DMS53 (cell line): Measurements from ENCODE around the gene SLC35F3.
"Not testable (repeated sequence)": the region's sequence is repeated elsewhere in the genome, so short reads cannot be mapped to it uniquely, and the experiment has no call there.

Experiments used
- DNase-seq: peaks from one replicate; lab custom pipeline; 2025; lab: John Stamatoyannopoulos, UW

SLC35F3 gene

DNA sequence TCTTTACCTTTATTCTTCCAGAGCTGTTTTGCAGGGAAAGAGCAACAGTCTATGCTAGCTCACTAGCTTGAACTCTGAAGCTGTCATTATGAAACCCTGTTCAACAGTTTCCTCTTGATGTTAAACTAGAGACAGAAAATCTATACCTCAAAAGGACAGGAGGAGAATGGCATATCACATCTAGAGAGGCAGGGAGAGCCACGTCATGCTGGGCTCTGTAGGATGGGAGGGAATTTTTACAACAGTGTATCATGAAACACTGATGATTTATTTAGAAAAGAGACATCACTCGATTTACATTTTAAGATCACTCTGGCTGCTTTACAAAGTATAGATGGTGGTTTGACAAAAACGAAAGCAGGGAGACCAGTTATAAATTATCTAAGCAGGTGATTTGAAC, 243.9 kb downstream of the SLC35F3 start:
- DNase-seq, result no peak

DNA sequence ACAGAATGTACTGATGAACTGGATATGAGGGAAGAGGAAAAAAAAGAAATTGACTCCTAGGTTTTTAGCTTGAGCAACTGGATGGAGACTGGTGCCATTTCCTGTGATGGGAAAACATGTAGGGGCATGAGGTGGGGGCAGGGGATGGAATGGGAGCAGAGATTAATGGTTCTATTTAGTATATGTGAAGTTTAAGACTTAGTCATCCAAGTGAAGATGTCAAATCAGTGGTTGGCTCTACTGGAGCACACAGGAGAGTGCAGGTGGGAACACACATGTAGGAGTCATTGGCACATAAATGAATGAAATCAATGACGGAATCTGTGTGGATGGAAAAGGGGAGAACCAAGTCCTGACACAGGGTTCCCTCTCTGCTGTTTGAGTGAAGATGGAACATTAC, 244.3 kb downstream of the SLC35F3 start:
- no peak for DNase-seq

- DNase-seq, result no peak
These were observed 244.7 kb downstream of the SLC35F3 start for GRCh38 chr1:234149217-234149616.

DNA sequence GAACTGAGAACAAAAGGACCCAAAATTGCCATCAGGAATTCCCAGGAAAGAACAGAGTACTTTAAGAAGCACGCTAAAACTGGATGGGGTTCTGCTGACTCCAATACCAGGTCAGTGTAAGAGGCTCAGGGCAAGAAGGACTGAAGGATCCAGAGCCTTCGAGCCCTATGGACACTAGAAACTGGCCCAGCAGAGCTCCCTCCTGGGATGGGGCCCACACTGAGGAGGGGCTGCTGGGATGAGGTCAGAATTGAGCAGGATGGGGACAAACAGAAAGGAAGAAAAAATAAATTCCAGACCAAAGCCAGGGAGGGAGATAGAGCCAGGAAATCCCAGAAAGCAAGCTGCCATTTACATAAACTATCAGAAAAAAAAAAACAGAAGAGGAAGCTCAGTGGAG, 246.4 kb downstream of the SLC35F3 start:
- DNase-seq, result no peak

DNA sequence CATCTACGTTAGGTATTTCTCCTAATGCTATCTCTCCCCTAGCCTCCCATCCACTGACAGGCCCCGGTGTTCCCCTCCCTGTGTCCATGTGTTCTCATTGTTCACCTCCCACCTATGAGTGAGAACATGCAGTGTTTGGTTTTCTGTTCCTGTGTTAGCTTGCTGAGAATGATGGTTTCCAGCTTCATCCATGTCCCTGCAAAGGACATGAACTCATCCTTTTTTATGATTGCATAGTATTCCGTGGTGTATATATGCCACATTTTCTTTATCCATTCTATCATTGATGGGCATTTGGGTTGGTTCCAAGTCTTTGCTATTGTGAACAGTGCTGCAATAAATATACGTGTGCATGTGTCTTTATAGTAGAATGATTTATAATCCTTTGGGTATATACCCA, 247.9 kb downstream of the SLC35F3 start:
- not testable (repeated sequence) for DNase-seq

- peak; percentile 89 for DNase-seq
These were observed 250.1 kb downstream of the SLC35F3 start for GRCh38 chr1:234154320-234155251.

- no peak for DNase-seq
These were observed 258.2 kb downstream of the SLC35F3 start for GRCh38 chr1:234162661-234163060.

DNA sequence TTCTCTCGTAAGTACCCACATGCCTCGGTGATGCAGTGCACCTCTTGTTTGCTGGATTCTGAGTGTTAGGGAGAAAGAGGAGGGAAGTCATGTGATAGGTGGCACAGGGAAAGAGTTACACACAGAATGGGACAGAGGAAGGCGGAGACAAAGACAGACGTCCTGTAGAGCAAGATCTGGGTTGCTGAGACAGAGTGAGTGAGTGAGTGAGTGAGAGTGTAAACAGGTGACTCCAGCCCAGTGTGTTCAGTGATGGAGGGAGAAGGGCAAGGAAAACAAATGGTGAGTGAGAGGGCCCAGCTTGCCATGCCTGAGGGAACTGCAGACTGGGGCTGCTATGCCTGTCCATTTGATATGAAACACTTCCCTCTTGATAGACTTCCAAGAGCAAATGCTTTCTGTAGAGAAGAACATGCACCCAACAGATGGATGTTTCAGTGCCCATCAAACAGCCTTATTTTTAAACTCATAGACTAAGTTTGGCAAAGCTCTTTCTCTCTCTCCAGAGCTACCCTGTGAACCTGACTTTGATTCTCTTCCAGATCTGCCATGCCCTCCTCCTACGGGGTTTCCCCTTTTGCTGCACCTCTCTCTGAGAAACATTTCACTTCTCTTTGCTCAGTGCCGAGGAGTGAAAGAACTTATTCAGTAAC, 258.9 kb downstream of the SLC35F3 start:
- DNase-seq, result no peak

DNA sequence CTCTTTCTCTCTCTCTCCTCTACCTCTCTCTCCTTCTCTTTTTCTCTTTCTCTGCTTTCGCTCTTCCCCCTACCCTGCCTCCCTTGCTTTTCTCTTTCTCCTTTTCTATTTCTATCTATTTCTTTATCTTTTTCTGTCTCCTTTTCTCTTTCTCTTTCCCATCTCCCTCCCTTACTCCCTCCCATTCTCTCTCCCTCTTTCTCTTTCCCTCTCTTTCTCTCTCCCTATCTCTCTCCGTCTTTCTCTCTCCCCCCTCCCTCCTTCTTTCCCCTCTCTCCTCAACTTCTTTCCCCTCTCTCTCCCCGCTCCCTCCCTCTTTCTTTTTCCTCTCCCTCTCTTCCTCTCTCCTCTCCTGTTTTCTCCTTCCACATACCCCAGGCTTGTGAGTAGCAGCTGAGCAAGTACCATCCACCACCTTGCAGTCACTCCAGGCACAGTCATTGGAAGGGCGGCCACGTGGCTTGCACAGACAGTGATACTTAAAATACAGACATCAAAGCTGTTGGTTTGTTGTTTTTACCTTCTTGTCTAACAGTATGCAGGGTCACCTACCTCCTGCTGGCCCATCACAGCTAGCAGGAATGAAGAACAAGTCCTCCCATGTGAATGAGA, 259.7 kb downstream of the SLC35F3 start:
- no peak for DNase-seq

DNA sequence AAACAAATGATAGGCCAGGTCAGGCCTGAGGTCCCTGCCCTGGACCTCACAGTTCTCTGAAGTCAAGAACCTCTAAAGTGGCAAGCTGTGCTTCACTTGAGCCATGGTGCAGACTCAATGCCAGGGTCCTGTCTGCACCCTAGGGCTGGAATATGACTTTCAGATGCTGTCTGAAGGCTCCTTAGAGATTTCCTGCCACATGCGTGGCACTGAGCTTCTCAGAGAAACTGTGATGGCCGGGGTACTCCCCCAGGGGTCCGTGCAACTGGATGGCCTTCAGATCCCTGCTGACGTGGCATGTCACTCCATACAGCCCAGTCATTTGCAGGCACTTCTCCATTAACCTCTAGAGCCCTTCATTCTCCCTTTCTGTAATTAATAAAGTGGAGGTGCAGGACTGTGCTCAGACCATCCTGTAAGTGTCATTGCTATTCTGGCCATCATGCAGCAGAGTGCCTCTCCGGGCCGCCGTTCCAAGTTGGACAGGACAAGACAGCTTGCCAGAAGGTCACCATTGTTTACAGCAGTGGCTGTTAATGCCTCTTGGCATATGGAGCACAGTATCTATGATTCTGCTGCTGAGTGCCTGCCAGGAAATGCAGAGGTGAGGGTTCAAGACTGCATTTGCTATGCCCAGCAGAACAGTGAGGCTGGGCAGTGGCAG, 263.7 kb downstream of the SLC35F3 start:
- DNase-seq, result no peak

DNA sequence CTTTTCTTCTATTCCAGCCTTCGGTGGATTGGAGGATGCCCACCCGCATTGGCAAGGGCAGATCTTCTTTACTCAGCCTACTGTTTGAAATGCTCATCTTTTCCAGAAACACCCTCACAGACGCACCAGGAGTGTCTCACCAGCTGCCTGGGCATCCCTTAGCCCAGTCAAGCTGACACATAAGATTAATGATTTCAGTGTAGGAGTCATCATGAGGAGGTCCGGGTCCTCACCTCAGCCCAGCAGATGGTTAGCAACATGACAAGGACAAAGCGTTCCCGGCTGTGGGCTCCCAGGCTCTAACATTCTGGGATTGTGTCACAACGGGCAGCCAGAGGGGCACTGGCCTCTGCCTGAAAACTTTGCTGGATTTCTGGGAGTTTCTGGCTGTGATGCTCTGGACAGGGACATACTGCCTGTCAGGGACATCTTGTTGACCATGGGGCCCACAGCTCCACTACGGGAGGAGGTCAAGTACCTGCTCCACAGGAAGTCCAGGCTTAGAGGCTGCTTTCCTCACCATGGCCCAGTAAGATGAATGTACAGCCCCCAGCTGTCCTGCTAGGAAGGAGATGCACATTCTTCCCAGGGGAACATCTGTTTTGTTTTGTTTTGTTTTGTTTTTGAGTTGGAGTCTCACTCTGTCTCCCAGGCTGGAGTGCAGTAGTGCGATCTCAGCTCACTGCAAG, 264.8 kb downstream of the SLC35F3 start:
- DNase-seq, result peak; percentile 7

DNA sequence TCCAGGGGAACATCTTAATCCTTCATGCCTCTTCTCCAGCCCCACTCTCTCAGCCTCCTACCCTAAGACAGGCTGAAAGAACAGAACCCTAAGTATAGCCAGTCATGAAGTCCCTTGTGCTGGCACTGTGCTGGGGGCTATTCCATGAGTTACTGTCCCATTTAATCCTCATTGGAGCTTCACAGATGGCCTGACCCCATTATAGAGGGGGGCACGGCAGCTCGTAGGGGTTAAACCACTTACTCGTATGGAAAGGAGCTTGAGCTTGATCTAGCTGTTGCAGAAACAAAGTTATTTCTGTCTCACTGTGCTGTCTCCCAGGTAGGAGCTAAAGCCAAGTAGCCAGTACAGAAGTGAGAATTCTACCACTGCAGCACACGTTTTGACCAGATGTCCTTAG, 265.6 kb downstream of the SLC35F3 start:
- DNase-seq, result no peak

- no peak for DNase-seq
These were observed 266.1 kb downstream of the SLC35F3 start for GRCh38 chr1:234170622-234171021.

DNA sequence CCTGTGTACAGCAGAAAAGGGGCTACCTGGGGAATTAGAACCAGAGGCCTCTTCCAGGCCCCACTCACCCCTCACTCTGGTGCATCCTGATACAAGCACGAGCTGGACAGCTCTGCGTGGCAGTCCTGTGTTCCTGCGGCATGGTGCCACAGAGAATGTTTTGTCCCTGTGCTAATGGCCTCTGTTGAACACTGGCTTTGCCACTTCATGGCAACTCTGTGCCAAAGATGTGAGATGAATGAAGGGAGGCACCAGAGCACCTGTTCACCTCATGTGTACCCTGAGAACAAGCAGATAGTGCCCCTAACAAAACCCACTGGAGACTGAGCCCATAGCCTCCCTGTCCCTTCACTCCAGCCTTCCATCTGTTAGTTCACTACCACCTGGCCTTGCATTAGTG, 269.5 kb downstream of the SLC35F3 start:
- no peak for DNase-seq

- DNase-seq, result no peak
These were observed 270.9 kb downstream of the SLC35F3 start for GRCh38 chr1:234175363-234175762.

- DNase-seq, result no peak
These were observed 271.5 kb downstream of the SLC35F3 start for GRCh38 chr1:234176000-234176399.

DNA sequence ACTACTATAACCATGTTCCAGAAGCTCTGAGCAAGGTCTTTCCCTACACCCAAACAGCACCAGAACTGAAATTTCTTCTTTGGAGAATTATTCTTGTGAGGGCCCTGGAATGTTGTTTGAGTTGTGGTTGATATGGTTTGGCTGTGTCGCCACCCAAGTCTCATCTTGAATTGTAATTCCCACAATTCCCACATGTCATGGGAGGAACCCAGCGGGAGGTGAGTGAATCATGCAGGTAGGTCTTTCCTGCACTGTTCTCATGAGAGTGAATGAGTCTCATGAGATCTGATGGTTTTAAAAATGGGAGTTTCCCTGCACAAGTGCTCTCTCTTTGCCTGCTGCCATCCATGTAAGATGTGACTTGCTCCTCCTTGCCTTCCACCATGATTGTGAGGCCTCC, 272.4 kb downstream of the SLC35F3 start:
- not testable (repeated sequence) for DNase-seq

- no peak for DNase-seq
These were observed 281.0 kb downstream of the SLC35F3 start for GRCh38 chr1:234185438-234185837.

DNA sequence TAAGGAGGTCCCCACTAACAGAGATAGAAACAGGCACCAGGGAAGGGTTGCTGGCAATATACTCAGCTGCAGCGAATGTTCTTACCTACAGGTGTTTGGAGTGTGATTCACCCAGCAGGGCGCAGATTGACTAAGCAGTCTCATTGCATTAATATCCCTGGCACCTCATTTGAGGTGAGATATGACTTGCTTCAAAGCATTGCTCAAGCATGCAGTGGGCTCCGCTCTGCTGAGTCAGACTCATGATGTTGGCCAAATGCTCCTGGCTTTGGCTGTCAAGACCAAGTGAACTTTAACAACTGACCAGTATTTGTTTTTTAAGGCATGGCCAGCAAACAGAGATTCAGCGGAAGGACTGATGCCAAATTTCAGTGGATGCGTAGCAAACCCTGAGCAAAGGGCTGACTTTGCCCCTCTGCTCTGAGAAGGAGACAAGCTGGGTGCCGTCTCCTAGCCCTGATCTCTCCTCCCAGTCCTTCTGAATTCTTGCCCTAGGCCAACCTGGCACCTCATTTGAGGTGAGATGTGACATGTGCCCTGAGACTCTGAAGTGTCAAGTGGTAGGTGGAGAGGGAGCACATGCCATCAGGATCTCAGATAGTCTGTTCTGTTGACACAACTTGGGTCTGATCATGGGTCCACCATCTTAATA, 281.7 kb downstream of the SLC35F3 start:
- no peak for DNase-seq

DNA sequence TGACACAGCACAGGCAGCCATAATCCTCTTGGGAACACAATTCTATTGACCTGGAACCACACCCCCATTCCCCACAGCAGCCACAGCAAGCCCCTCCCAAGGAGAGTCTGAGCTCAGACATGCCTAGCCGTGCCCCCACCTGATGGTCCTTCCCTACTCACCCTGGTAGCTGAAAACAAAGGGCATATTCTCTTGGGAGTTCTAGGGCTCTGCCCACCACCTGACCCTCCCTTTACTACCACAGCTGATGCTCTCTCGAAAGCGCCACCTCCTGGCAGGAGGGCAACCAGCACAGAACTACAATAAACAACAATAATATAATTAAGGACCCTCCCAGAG, 283.9 kb downstream of the SLC35F3 start:
- peak; percentile 30 for DNase-seq

DNA sequence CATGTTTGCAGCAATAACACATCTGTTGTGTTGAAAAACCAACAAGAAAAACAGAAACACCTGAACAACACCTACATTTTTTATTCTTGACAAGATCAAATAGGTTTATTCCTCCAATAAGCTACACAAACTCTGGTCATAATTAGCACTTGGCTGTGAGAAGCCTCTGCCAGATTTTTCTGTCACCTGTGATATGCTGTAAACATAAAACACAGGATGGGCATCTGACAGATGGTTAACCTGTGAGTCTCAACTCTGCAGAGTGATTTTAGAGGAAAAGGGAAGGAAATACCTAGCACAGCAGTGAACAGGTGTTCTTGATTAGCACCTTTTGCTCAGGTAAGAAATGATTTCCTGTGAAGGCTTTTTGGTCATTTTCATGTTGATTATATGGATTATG, 293.4 kb downstream of the SLC35F3 start:
- no peak for DNase-seq
